ENCODE results near the gene DRAXIN.

Gene DRAXIN

DNA sequence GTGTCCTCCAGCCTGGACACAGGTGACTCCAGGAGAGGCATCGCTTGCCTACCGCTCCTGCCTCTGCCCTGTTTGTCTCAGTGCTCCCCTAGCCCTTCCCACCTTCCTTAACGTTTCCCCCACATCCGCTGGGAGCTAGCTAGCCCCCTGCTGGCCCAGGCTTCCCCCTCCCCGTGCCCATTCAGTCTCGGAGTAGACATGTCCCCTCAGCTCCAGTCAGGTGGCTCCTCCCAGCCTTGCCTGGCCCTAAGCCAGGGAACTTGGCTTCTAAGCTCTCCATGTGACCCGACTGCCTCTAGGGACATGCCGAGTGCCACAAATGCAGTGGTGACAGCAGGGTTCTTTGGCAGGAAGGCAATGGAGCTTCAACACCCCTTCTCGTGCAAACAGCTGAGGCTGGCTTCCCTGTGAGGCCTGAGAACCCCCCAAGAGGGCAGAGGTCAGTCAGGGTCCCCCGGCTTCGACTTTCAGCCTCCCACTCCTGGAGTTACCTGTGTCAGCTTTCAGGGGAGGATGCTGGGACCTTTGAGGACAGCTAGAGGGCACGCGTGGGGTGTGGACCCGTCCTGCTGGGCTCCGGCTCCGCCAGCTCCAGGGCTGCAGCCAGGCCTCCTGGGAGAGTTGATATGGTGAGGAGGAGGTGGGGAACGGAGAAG lies 16.2 kb downstream of the DRAXIN start:
- in situ Hi-C loops (cut with MboI; ENCODE audit: low sequenced_read_pairs): no loop called here

DNA sequence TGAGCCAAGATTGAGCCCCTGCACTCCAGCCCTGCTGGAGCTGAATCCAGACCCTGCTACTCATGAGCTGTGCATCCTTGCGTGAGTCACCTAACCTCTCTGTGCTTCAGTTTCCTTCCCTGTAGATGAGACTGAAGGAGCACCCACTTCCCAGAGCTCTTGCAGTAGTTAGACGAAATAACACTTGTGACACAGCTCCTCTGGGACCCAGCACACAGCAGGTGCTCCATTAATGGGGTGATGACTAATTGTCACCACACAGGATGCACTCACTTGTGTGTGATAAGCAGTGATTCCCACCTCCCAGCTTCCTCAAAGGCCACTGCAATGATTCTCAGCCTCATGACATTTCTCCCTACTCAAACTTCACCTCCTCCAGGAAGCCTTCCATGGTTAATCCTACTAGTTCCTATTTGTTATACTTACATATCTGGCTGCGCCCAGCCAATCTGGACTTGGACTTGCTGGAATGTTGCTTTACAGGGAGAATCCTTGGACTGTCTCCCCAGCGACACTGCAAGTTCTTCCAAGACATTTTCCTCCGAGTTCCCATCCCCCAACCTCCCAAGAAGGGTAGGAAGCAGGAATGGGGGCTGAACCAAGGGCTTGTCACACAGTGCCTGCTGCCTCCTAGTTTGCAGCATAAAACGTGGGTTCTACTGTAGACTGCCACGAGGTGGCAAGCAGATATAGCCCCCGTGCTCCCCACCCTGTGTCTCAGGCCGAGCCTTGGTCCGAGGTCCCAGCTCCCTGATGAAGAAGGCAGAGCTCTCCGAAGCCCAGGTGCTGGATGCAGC lies 17.2 kb downstream of the DRAXIN start:
- in situ Hi-C loops (cut with MboI; ENCODE audit: low sequenced_read_pairs): no loop called here

- in situ Hi-C loops (cut with MboI; ENCODE audit: low sequenced_read_pairs): no loop called here
These were observed 20.0 kb downstream of the DRAXIN start for GRCh38 chr1:11711490-11711889.

- in situ Hi-C loops (cut with MboI; ENCODE audit: low sequenced_read_pairs): no loop called here
These were observed 20.8 kb downstream of the DRAXIN start for GRCh38 chr1:11712285-11712684.

DNA sequence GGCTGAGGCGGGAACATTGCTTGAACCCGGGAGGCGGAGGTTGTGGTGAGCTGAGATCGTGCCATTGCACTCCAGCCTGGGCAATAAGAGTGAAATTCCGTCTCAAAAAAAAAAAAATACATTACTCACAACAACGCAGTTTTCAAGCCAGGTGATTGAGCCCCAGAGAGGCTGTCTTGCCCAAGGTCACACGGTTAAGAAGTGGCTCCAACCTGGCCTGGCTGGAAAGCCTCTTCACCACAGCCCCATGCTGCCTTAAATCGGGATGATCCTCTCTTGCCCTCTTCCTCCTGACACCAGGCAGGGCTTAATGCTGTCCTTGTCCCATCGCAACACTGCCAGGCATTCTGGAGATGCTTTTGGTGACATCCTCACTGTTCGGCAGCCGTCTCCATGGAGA lies 21.6 kb downstream of the DRAXIN start:
- in situ Hi-C loops (cut with MboI; ENCODE audit: low sequenced_read_pairs): no loop called here

- in situ Hi-C loops (cut with MboI; ENCODE audit: low sequenced_read_pairs): no loop called here
These were observed 23.5 kb downstream of the DRAXIN start for GRCh38 chr1:11714831-11715575.

- in situ Hi-C loops (cut with MboI; ENCODE audit: low sequenced_read_pairs): no loop called here
These were observed 28.0 kb downstream of the DRAXIN start for GRCh38 chr1:11719313-11720032.

DNA sequence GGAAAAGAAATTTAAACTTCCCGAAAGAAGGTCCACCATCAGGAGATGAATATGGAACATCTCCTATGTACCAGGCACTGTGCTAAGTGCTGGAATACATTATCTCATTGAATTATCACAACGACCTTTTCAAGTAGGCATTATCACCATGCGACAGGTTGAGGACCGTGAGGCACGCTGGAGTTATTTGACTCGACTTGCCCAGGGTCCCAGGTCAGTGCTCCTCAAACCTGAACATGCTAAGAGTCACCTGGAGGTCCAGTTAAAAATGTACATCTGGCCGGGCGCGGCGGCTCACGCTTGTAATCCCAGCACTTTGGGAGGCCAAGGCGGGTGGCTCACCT lies 28.5 kb downstream of the DRAXIN start:
- in situ Hi-C loops (cut with MboI; ENCODE audit: low sequenced_read_pairs): no loop called here

GRCh38 chr1:11720525-11720924 lies 29.0 kb downstream of the DRAXIN start:
- in situ Hi-C loops (cut with MboI; ENCODE audit: low sequenced_read_pairs): no loop called here

DNA sequence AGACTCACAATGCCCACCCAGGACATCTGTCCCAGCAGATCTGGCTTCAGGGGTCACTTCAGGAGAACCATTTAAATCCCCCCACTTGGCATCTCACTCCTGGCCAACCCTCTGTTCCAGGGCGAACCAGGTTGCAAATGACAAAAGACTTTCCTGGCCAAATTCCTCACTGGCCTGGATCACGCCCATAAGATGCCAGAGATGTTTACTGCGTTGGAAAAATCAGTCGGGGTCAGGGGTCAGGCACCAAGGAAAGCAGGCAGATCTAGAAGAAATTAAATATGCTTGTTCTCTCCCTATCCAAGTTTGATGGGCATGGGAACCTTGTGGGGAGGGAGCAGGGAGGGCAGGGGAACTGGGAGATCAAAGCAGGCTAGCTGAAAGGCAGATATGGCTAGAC lies 29.8 kb downstream of the DRAXIN start:
- in situ Hi-C loops (cut with MboI; ENCODE audit: low sequenced_read_pairs): no loop called here

DNA sequence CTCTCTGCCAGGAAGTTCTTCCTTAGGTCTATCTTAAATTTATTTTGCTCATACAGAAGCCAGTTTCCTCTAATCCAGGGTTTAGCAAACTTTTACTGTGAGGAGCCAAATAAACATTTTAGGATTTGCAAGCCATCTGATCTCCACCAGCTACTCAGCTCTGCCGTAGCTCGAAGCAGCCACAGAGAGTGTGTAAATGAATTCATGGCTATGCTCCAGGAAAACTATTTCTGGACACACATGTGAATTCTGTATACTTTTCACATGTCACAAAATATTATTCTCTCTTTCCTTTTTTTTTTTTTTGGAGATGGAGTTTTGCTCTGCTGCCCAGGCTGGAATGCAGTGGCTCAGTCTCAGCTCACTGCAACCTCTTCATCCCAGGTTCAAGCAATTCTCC lies 31.0 kb downstream of the DRAXIN start:
- in situ Hi-C loops (cut with MboI; ENCODE audit: low sequenced_read_pairs): no loop called here

- in situ Hi-C loops (cut with MboI; ENCODE audit: low sequenced_read_pairs): no loop called here
These were observed 34.1 kb downstream of the DRAXIN start for GRCh38 chr1:11725616-11726015.

DNA sequence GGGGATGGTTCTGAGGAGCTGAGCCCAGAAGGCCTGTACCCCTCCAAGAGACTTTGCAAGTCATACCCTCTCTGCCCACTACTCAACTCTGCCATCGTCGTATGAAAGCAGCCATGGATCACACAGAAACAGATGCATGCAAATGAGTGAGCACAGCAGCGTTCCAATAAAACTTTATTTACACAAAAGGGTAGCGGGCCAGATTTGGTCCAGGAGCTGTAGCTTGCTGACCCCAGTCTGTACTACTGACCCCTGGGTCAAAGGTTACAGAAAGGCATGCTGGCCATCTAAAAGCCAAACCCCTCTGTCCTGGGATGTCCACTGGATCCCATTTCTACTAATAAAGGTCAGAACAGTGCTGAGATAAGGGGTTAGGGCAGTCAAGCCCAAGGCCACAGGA lies 35.6 kb downstream of the DRAXIN start:
- in situ Hi-C loops (cut with MboI; ENCODE audit: low sequenced_read_pairs): no loop called here

DNA sequence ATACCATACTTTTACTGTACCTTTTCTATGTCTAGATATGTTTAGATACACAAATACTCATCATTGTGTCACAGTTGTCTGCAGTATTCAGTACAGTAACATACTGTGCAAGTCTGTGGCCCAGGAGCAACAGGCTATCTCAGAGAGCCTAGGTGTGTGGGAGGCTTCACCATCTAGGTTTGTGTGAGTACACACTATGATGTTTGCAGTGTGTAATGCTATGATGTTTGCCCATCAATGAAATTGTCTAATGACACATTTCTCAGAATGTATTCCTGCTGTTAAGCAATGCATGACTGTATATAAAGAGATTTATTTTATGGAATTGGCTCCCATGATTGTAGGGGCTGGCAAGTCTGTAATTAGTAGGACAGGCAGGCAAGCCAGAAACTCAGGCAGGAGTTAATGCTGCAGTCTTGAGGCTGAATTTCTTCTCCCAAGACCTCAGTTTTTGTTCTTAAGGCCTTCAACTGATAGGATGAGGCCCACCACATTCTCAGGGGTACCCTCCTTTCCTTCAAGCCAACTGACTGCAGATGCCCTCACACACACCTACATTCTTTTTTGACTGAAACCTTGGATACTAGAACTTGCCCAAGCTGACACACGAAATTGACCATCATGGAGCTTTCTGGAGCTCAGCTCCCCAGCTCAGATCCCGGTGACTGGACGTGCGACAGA lies 36.8 kb downstream of the DRAXIN start:
- in situ Hi-C loops (cut with MboI; ENCODE audit: low sequenced_read_pairs): no loop called here

DNA sequence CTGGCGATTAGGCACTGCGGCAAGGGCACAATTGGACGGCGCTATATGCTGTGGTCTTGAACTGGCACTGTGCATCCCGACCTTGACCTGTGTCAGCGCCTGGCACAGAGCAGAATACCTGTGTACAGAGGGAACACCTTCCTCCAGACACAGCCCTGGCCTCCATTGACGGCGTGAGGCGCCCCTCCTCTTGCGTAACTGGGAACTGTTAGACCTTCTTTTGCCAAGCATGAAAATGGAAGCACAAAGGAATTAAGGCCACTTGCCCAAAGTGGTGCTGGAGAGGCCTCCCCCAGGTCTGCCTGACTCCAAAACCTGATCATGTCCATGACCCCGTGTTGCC lies 37.6 kb downstream of the DRAXIN start:
- in situ Hi-C loops (cut with MboI; ENCODE audit: low sequenced_read_pairs): no loop called here

DNA sequence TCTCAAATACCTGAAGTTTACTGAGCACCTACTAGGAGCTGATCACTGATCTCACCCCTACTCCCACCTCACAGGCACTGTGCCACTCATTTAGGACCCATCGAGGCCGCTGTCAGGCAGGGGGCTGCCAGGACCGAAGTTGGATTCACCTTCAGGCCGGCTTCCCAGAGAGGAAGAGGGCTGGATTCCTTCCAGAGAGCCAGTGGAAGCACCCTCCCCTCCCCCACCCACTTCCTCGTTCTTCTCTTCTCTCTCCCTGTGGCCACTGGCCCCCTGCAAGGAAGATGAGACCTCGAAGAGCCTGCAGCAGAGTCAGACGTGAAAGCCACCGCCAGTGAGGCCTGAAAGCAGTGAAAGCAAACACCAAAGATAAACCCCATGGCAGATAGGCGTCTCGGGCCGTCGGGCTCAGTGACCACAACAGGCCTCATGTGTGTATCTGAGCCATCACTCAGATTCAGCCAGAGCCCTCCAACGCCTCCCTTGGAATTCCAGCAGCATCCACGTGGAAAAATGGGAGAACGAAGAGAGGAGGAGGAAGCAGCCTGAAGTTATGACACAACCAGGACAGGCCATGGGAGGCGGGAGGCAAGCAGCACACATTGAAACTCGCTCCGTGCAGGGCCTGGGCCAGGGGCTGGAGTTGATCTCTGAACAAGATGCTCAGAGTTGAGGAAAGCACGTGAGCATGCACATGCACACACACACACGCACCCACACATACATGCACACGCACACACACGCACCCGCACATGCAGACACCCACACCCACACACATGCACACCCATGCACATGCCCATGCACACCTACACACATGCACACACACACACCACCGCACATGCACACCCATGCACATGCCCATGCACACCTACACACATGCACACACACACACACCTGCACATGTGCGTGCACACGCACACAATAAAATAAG lies 38.3 kb downstream of the DRAXIN start:
- in situ Hi-C loops (cut with MboI; ENCODE audit: low sequenced_read_pairs): no loop called here

DNA sequence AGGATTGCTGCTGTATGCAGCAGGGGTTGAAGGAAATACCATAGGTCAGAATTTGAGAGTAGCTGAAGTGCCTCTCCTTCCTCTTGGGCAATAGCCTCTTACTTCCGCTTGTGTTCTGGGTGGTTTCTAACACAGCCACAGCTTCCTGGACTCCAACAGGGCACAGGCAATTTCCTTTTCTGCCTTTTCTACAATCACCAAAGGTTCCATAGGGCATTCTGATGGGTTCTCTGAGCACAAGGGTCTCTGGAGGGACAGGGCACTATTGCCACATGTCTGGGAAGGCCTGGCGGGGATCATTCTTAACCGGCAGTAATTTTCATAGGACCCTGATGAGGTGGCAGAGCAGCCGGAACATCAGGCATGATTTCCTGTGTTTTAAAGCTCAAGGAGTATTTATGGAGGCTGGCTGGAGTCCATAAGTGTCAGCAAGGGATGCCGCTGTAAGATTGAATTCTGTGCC lies 39.0 kb downstream of the DRAXIN start:
- in situ Hi-C loops (cut with MboI; ENCODE audit: low sequenced_read_pairs): no loop called here

DNA sequence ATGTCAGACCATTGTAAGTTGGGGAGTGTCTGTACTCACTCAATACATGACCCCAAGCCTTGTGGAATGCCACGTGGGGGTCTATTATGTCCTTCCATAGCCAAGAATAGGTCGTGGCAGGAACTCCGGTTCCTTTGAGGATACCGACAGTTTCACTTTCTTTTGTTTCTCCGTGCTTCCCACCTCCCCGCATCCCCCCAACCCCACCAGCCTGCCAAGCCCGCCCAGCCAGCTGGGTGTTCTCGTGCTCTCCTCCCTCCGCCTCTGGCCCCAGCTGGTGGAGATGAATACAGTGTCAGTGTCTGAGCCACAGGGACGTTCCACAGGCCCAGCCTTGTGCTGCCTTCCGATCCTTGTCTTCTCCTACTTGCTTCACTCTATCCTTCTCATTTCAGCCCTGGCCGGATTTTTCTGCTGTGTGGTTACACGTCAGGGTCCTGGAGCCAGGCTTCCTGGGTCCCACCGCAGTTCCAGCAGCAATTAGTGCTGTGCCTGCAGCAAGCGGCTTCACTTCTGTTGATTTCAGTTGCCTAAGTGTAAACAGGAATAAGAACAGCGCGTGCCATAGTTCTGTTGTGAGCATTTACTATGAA lies 40.3 kb downstream of the DRAXIN start:
- in situ Hi-C loops (cut with MboI; ENCODE audit: low sequenced_read_pairs): no loop called here

- in situ Hi-C loops (cut with MboI; ENCODE audit: low sequenced_read_pairs): no loop called here
These were observed 41.8 kb downstream of the DRAXIN start for GRCh38 chr1:11733306-11733705.

DNA sequence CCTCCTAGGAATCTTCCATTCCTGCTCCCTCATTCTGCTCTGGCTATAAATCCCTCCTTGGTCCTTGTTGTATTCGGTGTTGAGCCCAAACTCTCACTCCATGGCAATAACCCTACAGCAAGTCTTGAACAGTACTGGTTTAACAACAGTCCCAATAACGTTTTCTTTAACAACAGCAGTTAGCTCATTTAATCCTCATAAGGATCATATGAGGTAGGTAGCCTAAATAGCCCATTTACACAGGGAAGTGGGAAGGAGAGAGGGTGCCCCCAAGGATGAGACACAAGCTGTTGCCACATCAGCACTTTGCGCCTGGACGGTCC lies 44.0 kb downstream of the DRAXIN start:
- in situ Hi-C loops (cut with MboI; ENCODE audit: low sequenced_read_pairs): no loop called here

All from HL-60/S4 treated with retinoic acid at 250 ng/mL for 4 days and 3 days (cell line).